ENCODE measurements around the gene GPR156.

GRCh38 chr3:120331076-120331475 lies 46.1 kb upstream of the GPR156 start:
- TF ChIP-seq CTCF (IDR thresholded peaks at IDR 0.05; ENCODE audit: low read depth, low read length, poor library complexity, severe bottlenecking) (no peak), EZH2phosphoT487 (IDR thresholded peaks at IDR 0.05; ENCODE audit: borderline replicate concordance, low read length) (no peak)
